ENCODE data around the gene PHLDA1.

GRCh38 chr12:76024102-76024781 lies 7.3 kb downstream of the PHLDA1 start:
- no peak for TF ChIP-seq CTCF (conservative IDR thresholded peaks at IDR 0.05; ENCODE audit: low read depth, low read length)
- TF ChIP-seq EZH2 (IDR thresholded peaks at IDR 0.05; ENCODE audit: borderline replicate concordance, low read depth, low read length, poor library complexity, severe bottlenecking): no peak
